ENCODE measurements around the gene OR13A1.
"Not testable (repeated sequence)": the region's sequence is repeated elsewhere in the genome, so short reads cannot be mapped to it uniquely, and the experiment has no call there.

OR13A1 gene

DNA sequence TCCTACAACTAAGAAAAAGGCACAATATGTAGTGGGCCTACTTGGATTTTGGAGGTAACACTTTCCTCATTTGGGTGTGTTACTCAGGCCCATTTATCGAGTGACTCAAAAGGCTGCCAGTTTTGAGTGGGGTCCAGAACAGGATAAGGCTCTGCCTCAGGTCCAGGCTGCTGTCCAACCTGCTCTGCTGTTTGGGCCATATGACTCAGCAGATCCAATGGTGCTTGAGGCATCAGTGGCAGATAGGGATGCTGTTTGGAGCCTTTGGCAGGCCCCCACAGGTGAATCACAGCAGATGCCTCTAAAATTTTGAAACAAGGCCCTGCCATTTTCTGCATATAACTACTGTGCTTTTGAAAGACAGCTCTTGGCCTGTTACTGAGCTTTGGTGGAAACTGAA, 24.5 kb upstream of the OR13A1 start:
- peaks cover 17% of the 10 kb centered on the region for H3K36me3 ChIP-seq (ENCODE audit: low read length)
- no peak overlapping the region for H2AFZ ChIP-seq (ENCODE audit: low read depth, low read length, severe bottlenecking)
- H3K27ac ChIP-seq (ENCODE audit: low read depth, low read length), result no peak overlapping the region
- H3F3A ChIP-seq (ENCODE audit: insufficient read depth), result no peaks in the 10 kb centered on the region
- no peaks in the 10 kb centered on the region for H3K79me2 ChIP-seq (ENCODE audit: insufficient read depth, low read length)
- peaks cover 8% of the 10 kb centered on the region for H3K9me3 ChIP-seq (ENCODE audit: insufficient read depth, low read length)
- no peak overlapping the region for H3K9ac ChIP-seq (ENCODE audit: low read length)
- no peaks in the 10 kb centered on the region for H3K9me2 ChIP-seq (replicated peaks; ENCODE audit: insufficient read depth, low read length)
- H3K4me2 ChIP-seq (ENCODE audit: low read depth, low read length, poor library complexity, severe bottlenecking), result no peak overlapping the region
- TF ChIP-seq, protein P1, sequence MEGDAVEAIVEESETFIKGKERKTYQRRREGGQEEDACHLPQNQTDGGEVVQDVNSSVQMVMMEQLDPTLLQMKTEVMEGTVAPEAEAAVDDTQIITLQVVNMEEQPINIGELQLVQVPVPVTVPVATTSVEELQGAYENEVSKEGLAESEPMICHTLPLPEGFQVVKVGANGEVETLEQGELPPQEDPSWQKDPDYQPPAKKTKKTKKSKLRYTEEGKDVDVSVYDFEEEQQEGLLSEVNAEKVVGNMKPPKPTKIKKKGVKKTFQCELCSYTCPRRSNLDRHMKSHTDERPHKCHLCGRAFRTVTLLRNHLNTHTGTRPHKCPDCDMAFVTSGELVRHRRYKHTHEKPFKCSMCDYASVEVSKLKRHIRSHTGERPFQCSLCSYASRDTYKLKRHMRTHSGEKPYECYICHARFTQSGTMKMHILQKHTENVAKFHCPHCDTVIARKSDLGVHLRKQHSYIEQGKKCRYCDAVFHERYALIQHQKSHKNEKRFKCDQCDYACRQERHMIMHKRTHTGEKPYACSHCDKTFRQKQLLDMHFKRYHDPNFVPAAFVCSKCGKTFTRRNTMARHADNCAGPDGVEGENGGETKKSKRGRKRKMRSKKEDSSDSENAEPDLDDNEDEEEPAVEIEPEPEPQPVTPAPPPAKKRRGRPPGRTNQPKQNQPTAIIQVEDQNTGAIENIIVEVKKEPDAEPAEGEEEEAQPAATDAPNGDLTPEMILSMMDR (IDR thresholded peaks at IDR 0.05; ENCODE audit: insufficient read depth, low read length, poor library complexity, severe bottlenecking), result no peak
- no peak for TF ChIP-seq EZH2phosphoT487 (conservative IDR thresholded peaks at IDR 0.05; ENCODE audit: low read length)
- no peaks in the 10 kb centered on the region for H4K20me1 ChIP-seq (ENCODE audit: low read depth, low read length)
- H3K27me3 ChIP-seq (ENCODE audit: low read length), result no peaks in the 10 kb centered on the region
- H3K4me3 ChIP-seq (ENCODE audit: insufficient read depth, low read length, poor library complexity, severe bottlenecking), result no peak overlapping the region

DNA sequence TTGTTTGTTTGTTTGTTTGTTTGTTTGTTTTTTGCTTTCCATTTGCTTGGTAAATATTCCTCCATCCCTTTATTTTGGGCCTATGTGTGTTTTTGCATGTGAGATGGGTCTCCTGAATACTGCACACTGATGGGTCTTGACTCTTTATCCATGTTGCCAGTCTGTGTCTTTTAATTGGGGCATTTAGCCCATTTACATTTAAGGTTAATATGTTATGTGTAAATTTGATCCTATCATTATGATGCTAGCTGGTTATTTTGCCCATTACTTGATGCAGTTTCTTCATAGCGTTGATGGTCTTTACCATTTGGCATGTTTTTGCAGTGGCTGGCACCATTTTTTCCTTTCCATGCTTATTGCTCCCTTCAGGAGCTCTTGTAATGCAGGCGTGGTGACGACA, 16.4 kb upstream of the OR13A1 start:
- not testable (repeated sequence) for H3K27ac ChIP-seq (ENCODE audit: low read depth, low read length); H2AFZ ChIP-seq (ENCODE audit: low read depth, low read length, severe bottlenecking); H3F3A ChIP-seq (ENCODE audit: insufficient read depth); H4K20me1 ChIP-seq (ENCODE audit: low read depth, low read length); H3K9me2 ChIP-seq (replicated peaks; ENCODE audit: insufficient read depth, low read length); H3K4me3 ChIP-seq (ENCODE audit: insufficient read depth, low read length, poor library complexity, severe bottlenecking); H3K79me2 ChIP-seq (ENCODE audit: insufficient read depth, low read length); H3K27me3 ChIP-seq (ENCODE audit: low read length); H3K9me3 ChIP-seq (ENCODE audit: insufficient read depth, low read length); H3K9ac ChIP-seq (ENCODE audit: low read length); H3K4me2 ChIP-seq (ENCODE audit: low read depth, low read length, poor library complexity, severe bottlenecking)
- H3K36me3 ChIP-seq (ENCODE audit: low read length), result peaks cover 11% of the 10 kb centered on the region; the same call in 1 of the 2 replicates

DNA sequence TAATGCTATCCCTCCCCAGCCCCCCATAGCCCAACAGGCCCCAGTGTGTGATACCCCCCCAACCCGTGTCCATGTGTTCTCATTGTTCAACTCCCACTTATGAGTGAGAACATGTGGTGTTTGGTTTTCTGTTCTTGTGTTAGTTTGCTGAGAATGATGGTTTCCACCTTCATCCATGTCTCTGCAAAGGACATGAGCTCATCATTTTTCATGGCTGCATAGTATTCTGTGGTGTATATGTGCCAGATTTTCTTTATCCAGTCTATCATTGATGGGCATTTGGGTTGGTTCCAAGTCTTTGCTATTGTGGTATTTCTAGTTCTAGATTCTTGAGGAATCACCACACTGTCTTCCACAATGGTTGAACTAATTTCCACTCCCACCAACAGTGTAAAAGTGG, 11.5 kb upstream of the OR13A1 start:
- H3K27ac ChIP-seq (ENCODE audit: low read depth, low read length); H3F3A ChIP-seq (ENCODE audit: insufficient read depth); H3K9me3 ChIP-seq (ENCODE audit: insufficient read depth, low read length); H3K36me3 ChIP-seq (ENCODE audit: low read length); H3K27me3 ChIP-seq (ENCODE audit: low read length); H3K9ac ChIP-seq (ENCODE audit: low read length); H3K9me2 ChIP-seq (replicated peaks; ENCODE audit: insufficient read depth, low read length); H4K20me1 ChIP-seq (ENCODE audit: low read depth, low read length); H3K4me3 ChIP-seq (ENCODE audit: insufficient read depth, low read length, poor library complexity, severe bottlenecking); H3K79me2 ChIP-seq (ENCODE audit: insufficient read depth, low read length); H2AFZ ChIP-seq (ENCODE audit: low read depth, low read length, severe bottlenecking); H3K4me2 ChIP-seq (ENCODE audit: low read depth, low read length, poor library complexity, severe bottlenecking): not testable (repeated sequence)

DNA sequence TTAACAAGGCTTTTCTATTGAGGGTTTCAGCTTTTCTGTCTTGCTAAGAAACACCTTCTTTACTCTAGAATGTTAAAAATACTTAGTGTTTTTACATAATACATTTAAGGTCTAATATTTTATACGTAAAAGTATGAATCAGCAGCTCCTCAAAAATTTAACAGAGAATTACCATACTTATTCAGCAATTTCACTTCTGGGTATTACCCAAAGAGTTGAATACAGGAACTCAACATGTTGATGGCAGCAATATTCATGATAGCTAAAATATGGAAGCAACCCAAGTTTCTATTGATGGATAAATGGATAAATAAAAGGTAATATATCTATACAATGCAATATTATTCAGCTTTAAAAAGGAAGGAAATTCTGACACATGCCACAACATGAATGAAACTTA, 9.7 kb upstream of the OR13A1 start:
- Histone ChIP-seq H3K79me2 (ENCODE audit: insufficient read depth, low read length) (no peaks in the 10 kb centered on the region), H3F3A (ENCODE audit: insufficient read depth) (0 out of 2 replicates have a peak, but pooled peaks cover 7% of the 10 kb centered on the region), H3K9me2 (replicated peaks; ENCODE audit: insufficient read depth, low read length) (no peaks in the 10 kb centered on the region), H3K9me3 (ENCODE audit: insufficient read depth, low read length) (peaks cover 6% of the 10 kb centered on the region; the same call in 1 of the 2 replicates), H3K4me3 (ENCODE audit: insufficient read depth, low read length, poor library complexity, severe bottlenecking) (no peak overlapping the region), H3K36me3 (ENCODE audit: low read length) (peaks cover 2% of the 10 kb centered on the region; the same call in 1 of the 2 replicates), H3K4me2 (ENCODE audit: low read depth, low read length, poor library complexity, severe bottlenecking) (no peak overlapping the region), H3K9ac (ENCODE audit: low read length) (no peak overlapping the region), H4K20me1 (ENCODE audit: low read depth, low read length) (no peaks in the 10 kb centered on the region), H2AFZ (ENCODE audit: low read depth, low read length, severe bottlenecking) (no peak overlapping the region), H3K27ac (ENCODE audit: low read depth, low read length) (no peak overlapping the region), H3K27me3 (ENCODE audit: low read length) (no peaks in the 10 kb centered on the region)
- TF ChIP-seq EZH2phosphoT487 (conservative IDR thresholded peaks at IDR 0.05; ENCODE audit: low read length), result no peak
- TF ChIP-seq, protein P1 (IDR thresholded peaks at IDR 0.05; ENCODE audit: insufficient read depth, low read length, poor library complexity, severe bottlenecking), result no peak
